Measurements from ENCODE around the gene STYXL1. TPM values are rescaled to one million over a fixed set of nuclear protein-coding genes. Genes with fewer than 3 reads are reported as not detected.
"Not testable (repeated sequence)": the region's sequence is repeated elsewhere in the genome, so short reads cannot be mapped to it uniquely, and the experiment has no call there.

Gene STYXL1
- total and polyA plus RNA-seq, 12 donors, result 20.9 to 82.0 (median 50.8) TPM

GRCh38 chr7:76020031-76020714 is 27.6 kb downstream of the STYXL1 start:
- Histone ChIP-seq H3K4me3 (no peak overlapping the region), H3K4me1 (replicated peaks in 1 of 2) (no peaks in the 10 kb centered on the region), H3K9me3 (replicated peaks in 1 of 3) (no peaks in the 10 kb centered on the region), H3K27me3 (no peaks in the 10 kb centered on the region), H3K36me3 (replicated peaks in 1 of 2) (peaks cover 0 to 15% of the 10 kb centered on the region in 2 donors), H3K27ac (no peak overlapping the region)
- TF ChIP-seq POLR2A (IDR thresholded peaks at IDR 0.05), result no peak
- TF ChIP-seq, protein P1, sequence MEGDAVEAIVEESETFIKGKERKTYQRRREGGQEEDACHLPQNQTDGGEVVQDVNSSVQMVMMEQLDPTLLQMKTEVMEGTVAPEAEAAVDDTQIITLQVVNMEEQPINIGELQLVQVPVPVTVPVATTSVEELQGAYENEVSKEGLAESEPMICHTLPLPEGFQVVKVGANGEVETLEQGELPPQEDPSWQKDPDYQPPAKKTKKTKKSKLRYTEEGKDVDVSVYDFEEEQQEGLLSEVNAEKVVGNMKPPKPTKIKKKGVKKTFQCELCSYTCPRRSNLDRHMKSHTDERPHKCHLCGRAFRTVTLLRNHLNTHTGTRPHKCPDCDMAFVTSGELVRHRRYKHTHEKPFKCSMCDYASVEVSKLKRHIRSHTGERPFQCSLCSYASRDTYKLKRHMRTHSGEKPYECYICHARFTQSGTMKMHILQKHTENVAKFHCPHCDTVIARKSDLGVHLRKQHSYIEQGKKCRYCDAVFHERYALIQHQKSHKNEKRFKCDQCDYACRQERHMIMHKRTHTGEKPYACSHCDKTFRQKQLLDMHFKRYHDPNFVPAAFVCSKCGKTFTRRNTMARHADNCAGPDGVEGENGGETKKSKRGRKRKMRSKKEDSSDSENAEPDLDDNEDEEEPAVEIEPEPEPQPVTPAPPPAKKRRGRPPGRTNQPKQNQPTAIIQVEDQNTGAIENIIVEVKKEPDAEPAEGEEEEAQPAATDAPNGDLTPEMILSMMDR (IDR thresholded peaks at IDR 0.05), result peak; percentile 90 to 94 (median 92)
- DNase-seq, result peak; percentile 73 to 92 (median 79)
- 34 to 47% (median 42%) methylated on average over 5 to 6 of the region's 6 CpGs for WGBS, 4 donors
- intact Hi-C loops (cut with DNase I), result loop anchor here (2.0 kb wide), 2 partner anchors 153 to 155 kb away; no protein-coding TSS in a partner anchor

DNA sequence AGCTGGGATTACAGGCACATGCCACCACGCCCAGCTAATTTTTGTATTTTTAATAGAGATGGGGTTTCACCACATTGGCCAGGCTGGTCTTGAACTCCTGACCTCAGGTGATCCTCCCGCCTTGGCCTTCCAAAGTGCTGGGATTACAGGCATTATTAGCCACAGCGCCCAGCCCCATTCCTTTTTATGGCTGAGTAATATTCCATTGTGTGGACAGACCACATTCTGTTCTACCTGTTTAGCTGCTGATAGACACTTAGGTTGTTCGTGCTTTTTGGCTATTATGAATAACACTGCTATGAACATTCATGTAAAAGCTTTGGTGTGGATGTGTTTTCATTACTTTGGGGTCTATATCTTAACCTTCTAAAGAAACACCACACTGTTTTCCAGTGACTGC is 29.3 kb downstream of the STYXL1 start:
- not testable (repeated sequence) for H3K27me3 ChIP-seq; H3K4me1 ChIP-seq (replicated peaks in 1 of 2); H3K4me3 ChIP-seq; H3K9me3 ChIP-seq (replicated peaks in 1 of 3); H3K27ac ChIP-seq; DNase-seq
- WGBS, 4 donors, result 95 to 99% (median 98%) methylated on average over 3 to 4 of the region's 4 CpGs
- peaks cover 0 to 15% of the 10 kb centered on the region in 2 donors for H3K36me3 ChIP-seq (replicated peaks in 1 of 2)
- intact Hi-C loops (cut with DNase I), result loop anchor here in 1 of 2 donors (10.0 kb wide), 1 partner anchor 234 kb away; no protein-coding TSS in a partner anchor

- Histone ChIP-seq H3K4me1 (replicated peaks in 1 of 2) (peaks cover 0 to 4% of the 10 kb centered on the region in 2 donors), H3K9me3 (replicated peaks in 1 of 3) (no peaks in the 10 kb centered on the region), H3K36me3 (replicated peaks in 1 of 2) (peaks cover 0 to 7% of the 10 kb centered on the region in 2 donors), H3K27ac (no peak overlapping the region), H3K27me3 (no peaks in the 10 kb centered on the region), H3K4me3 (no peak overlapping the region)
- whole genome bisulfite sequencing, 4 donors, result 84 to 91% (median 89%) methylated on average over 13 of the region's 13 CpGs
- intact Hi-C loops (cut with DNase I), result loop anchor here in 1 of 2 donors (10.0 kb wide), 1 partner anchor 232 kb away; no protein-coding TSS in a partner anchor
- DNase-seq, result no peak
- TF ChIP-seq, protein P1 (IDR thresholded peaks at IDR 0.05), result no peak
Observed at GRCh38 chr7:76016191-76016947, 31.4 kb downstream of the STYXL1 start.

DNA sequence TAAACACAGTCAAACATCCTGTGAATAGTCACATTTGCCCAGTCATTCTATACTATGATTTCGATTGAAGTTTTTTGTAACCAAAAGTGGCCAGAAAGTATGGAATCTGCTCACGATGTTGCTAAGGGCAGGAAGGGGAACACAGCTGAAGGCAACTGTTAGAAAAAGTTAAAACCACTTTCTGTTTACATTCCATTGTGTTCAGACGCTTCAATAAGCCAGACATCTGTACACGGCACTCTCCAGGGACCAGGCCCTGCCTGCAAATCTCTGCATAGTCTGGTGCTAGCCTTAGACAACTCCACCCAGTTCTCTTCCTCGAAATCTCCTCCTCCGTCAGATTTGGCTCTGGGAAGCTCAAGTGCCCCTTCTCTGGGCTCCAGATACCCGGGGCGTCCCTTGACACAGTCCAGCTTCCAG is 36.3 kb downstream of the STYXL1 start:
- no peak for DNase-seq
- intact Hi-C loops (cut with DNase I), result loop anchor here in 1 of 2 donors (10.0 kb wide), 1 partner anchor 227 kb away; no protein-coding TSS in a partner anchor

More for the DNA sequence above, 36.3 kb downstream of the STYXL1 start:
- WGBS, 4 donors, result 61 to 77% (median 64%) methylated on average over 8 of the region's 8 CpGs
- TF ChIP-seq, protein P1 (IDR thresholded peaks at IDR 0.05), result no peak
- TF ChIP-seq POLR2A (IDR thresholded peaks at IDR 0.05), result no peak
- Histone ChIP-seq H3K36me3 (replicated peaks in 1 of 2) (no peaks in the 10 kb centered on the region), H3K27ac (peak overlapping the region in 2 of 5 donors; percentile 5 to 45), H3K4me3 (no peak overlapping the region), H3K27me3 (no peaks in the 10 kb centered on the region), H3K4me1 (replicated peaks in 1 of 2) (peaks cover 0 to 9% of the 10 kb centered on the region in 2 donors), H3K9me3 (replicated peaks in 1 of 3) (no peaks in the 10 kb centered on the region)
